GM23338 (cell line): ENCODE data around the gene ADIPOR2. TPM values are rescaled to one million over a fixed set of nuclear protein-coding genes. Genes with fewer than 3 reads are reported as not detected.

ENCODE experiments used
- CREB1 ChIP-seq: fragments of 250-450 bp; sonication (Bioruptor Pico); IDR thresholded peaks from 2 replicates; pipeline ENCODE4 v1.5.0; 2020; ENCODE audit warnings: low read depth, mild to moderate bottlenecking, moderate library complexity
- ETS1 ChIP-seq: IDR thresholded peaks from 2 replicates; pipeline ENCODE4 v1.6.1; 2016; ENCODE audit warnings: antibody characterized with exemption
- EZH2 ChIP-seq: fragments of 200-600 bp; sonication (generic); IDR thresholded peaks from one replicate; pipeline ENCODE4 v1.8.0; 2017; ENCODE audit warnings: antibody characterized with exemption, mild to moderate bottlenecking, low read depth; ENCODE audit not compliant: unreplicated experiment
- EZH2phosphoT487 ChIP-seq: fragments of 200-600 bp; sonication (generic); IDR thresholded peaks from one replicate; pipeline ENCODE4 v1.8.1; 2018; ENCODE audit warnings: antibody characterized with exemption; ENCODE audit not compliant: unreplicated experiment
- JUNB ChIP-seq: IDR thresholded peaks from one replicate; pipeline ENCODE4 v1.6.1; 2016; ENCODE audit warnings: antibody characterized with exemption; ENCODE audit not compliant: unreplicated experiment
- NANOG ChIP-seq: IDR thresholded peaks from 2 replicates; pipeline ENCODE4 v1.6.1; 2016; ENCODE audit warnings: antibody characterized with exemption, borderline replicate concordance
- POLR2AphosphoS5 ChIP-seq: IDR thresholded peaks from 2 replicates; pipeline ENCODE4 v1.6.1; 2016; ENCODE audit warnings: antibody characterized with exemption, low read depth
- STAT1 ChIP-seq: IDR thresholded peaks from one replicate; pipeline ENCODE4 v1.6.1; 2016; ENCODE audit warnings: antibody characterized with exemption; ENCODE audit not compliant: unreplicated experiment
- ZNF114 ChIP-seq: fragments of 250-450 bp; sonication (Bioruptor Pico); IDR thresholded peaks from 2 replicates; pipeline ENCODE4 v1.5.0; 2020; ENCODE audit warnings: mild to moderate bottlenecking, moderate library complexity
- ZNF331 ChIP-seq: fragments of 250-450 bp; sonication (Bioruptor Pico); IDR thresholded peaks from 2 replicates; pipeline ENCODE4 v1.5.0; 2020; ENCODE audit warnings: low read depth, mild to moderate bottlenecking, moderate library complexity
- ZNF462 ChIP-seq: fragments of 250-450 bp; sonication (Bioruptor Pico); IDR thresholded peaks from 2 replicates; pipeline ENCODE4 v1.5.0; 2020; ENCODE audit warnings: mild to moderate bottlenecking, moderate library complexity
- polyA plus RNA-seq: library from polyadenylated mRNA; unstranded; fragments of >200 nt; fragmentation: Nextera tagmentation; extraction: Ambion mirVana; gene quantifications from 2 replicates; pipeline ENCODE4 v1.2.1, GENCODE V29; 2016
- total RNA-seq: library from RNA; depleted of rRNA; stranded (reverse); fragments of >200 nt; shearing (Covaris generic); gene quantifications from 2 replicates; pipeline ENCODE4 v1.2.3, GENCODE V29; 2014
- TF ChIP-seq, protein P1 (sequence below): IDR thresholded peaks from one replicate; pipeline ENCODE4 v1.6.1; 2018; ENCODE audit warnings: antibody characterized with exemption; ENCODE audit not compliant: unreplicated experiment

ADIPOR2 gene
- total and polyA plus RNA-seq, 2 experiments from 2014 or later: 11.7 to 36.2 TPM

GRCh38 chr12:1777798-1778197, 86.9 kb downstream of the ADIPOR2 start (continued):
- TF ChIP-seq ZNF462 (CRISPR knock-in tag): no peak
- no peak for TF ChIP-seq EZH2phosphoT487
- no peak for TF ChIP-seq NANOG
- no peak for TF ChIP-seq EZH2
- no peak for TF ChIP-seq STAT1
- no peak for TF ChIP-seq ZNF114 (CRISPR knock-in tag)
- TF ChIP-seq JUNB: no peak
- no peak for TF ChIP-seq POLR2AphosphoS5
- TF ChIP-seq ZNF331: no peak
- TF ChIP-seq ETS1: no peak
- TF ChIP-seq, protein P1, sequence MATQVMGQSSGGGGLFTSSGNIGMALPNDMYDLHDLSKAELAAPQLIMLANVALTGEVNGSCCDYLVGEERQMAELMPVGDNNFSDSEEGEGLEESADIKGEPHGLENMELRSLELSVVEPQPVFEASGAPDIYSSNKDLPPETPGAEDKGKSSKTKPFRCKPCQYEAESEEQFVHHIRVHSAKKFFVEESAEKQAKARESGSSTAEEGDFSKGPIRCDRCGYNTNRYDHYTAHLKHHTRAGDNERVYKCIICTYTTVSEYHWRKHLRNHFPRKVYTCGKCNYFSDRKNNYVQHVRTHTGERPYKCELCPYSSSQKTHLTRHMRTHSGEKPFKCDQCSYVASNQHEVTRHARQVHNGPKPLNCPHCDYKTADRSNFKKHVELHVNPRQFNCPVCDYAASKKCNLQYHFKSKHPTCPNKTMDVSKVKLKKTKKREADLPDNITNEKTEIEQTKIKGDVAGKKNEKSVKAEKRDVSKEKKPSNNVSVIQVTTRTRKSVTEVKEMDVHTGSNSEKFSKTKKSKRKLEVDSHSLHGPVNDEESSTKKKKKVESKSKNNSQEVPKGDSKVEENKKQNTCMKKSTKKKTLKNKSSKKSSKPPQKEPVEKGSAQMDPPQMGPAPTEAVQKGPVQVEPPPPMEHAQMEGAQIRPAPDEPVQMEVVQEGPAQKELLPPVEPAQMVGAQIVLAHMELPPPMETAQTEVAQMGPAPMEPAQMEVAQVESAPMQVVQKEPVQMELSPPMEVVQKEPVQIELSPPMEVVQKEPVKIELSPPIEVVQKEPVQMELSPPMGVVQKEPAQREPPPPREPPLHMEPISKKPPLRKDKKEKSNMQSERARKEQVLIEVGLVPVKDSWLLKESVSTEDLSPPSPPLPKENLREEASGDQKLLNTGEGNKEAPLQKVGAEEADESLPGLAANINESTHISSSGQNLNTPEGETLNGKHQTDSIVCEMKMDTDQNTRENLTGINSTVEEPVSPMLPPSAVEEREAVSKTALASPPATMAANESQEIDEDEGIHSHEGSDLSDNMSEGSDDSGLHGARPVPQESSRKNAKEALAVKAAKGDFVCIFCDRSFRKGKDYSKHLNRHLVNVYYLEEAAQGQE: no peak
- no peak for TF ChIP-seq CREB1 (CRISPR knock-in tag)
